ENCODE data around the gene CALD1.

Gene CALD1

DNA sequence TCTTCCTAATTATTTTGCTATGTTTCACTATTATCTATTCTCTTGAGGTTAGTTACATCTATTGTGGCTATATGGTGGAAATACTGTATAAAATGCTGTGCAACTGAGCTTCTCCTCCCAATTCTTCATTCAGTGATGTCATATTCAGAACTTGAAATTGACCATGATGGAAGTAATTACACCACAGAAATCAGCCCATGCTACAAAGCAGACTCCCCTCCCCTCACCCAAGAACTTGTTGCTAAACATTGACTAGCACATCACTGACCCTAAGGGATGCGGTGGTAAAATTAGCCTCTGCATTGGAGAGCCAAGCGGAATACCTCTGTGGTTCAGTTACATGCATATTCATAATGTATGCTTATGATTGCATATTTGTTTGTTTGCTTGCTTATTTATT is 8.8 kb downstream of the CALD1 start:
- peaks cover 4% of the 10 kb centered on the region for H3K27me3 Mint-ChIP-seq (ENCODE audit: low read depth)
- H3K36me3 Mint-ChIP-seq (ENCODE audit: low read depth), result no peaks in the 10 kb centered on the region
- H3K4me1 Mint-ChIP-seq (ENCODE audit: low read depth), result no peaks in the 10 kb centered on the region
- H3K9me3 Mint-ChIP-seq, result no peaks in the 10 kb centered on the region
- H3K27ac Mint-ChIP-seq, result no peak overlapping the region
- no peak overlapping the region for H3K4me3 Mint-ChIP-seq

GRCh38 chr7:134789967-134790685 is 10.7 kb downstream of the CALD1 start:
- Mint-ChIP-seq H3K4me3 (no peak overlapping the region), H3K4me1 (ENCODE audit: low read depth) (no peaks in the 10 kb centered on the region)

DNA sequence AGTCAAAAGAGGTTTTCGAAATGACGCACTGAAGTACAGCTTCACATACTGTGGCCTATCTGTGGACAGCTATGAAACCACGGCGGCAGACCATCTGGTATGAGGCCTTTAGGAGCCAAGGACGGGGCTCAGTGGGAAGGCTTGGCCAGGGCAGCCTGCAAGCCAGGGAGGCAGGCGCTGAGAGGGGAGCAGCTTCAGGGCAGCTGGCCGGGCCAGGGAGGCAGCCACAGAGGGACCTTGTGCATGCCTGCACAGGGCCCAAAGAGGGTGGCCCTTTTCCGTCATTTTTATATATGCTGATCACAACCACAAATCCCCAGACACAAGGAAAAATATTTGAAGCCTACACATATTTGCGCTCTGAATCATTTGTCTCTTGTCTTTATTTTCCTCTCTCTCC is 13.5 kb downstream of the CALD1 start:
- H3K36me3 Mint-ChIP-seq (ENCODE audit: low read depth), result peaks cover 4% of the 10 kb centered on the region
- peaks cover 6% of the 10 kb centered on the region for H3K9me3 Mint-ChIP-seq
- H3K4me1 Mint-ChIP-seq (ENCODE audit: low read depth), result no peaks in the 10 kb centered on the region
- no peak overlapping the region for H3K4me3 Mint-ChIP-seq
- H3K27me3 Mint-ChIP-seq (ENCODE audit: low read depth), result no peaks in the 10 kb centered on the region
- no peak overlapping the region for H3K27ac Mint-ChIP-seq

More at GRCh38 chr7:134789967-134790685, 10.7 kb downstream of the CALD1 start:
- peaks cover under 1% of the 10 kb centered on the region for H3K9me3 Mint-ChIP-seq
- H3K27ac Mint-ChIP-seq, result no peak overlapping the region
- peaks cover 4% of the 10 kb centered on the region for H3K27me3 Mint-ChIP-seq (ENCODE audit: low read depth)
- H3K36me3 Mint-ChIP-seq (ENCODE audit: low read depth), result no peaks in the 10 kb centered on the region

DNA sequence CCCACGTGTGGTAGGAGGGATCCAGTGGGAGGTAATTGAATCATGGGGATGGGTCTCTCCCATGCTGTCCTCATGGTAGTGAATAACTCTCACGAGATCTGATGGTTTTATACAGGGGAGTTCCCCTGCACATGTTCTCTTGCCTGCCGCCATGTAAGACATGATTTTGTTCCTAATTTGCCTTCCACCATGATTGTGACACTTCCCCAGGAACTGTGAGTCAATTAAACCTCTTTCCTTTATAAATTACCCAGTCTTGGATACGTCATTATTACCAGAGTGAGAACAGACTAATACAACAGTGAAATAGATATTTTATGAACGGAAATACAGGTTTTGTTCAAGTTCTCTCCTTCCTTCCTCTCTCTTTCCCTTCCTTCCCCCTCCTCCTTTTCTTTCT is 15.8 kb downstream of the CALD1 start:
- Mint-ChIP-seq H3K9me3 (peaks cover 6% of the 10 kb centered on the region), H3K4me1 (ENCODE audit: low read depth) (no peaks in the 10 kb centered on the region), H3K4me3 (no peak overlapping the region), H3K27ac (no peak overlapping the region), H3K36me3 (ENCODE audit: low read depth) (peaks cover 4% of the 10 kb centered on the region), H3K27me3 (ENCODE audit: low read depth) (no peaks in the 10 kb centered on the region)

DNA sequence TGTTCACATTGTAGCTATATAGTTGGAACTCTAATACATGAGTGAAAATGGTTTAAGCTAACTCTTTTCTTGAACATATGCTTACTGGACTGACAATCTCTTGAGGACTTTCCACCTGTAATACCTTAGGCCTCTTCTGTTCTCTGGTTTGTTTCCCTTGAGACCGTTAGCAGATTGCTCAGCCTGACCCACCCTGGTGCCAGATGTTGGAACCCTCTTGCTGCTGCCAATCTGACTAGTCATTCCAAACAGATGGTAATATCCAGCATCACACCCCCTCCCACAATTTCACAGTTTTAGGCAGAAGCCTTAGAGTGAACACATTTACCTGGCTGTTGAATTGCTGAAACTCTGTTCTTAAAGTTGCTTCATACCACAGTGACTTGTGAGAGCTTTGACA is 18.7 kb downstream of the CALD1 start:
- Mint-ChIP-seq H3K4me3 (no peak overlapping the region), H3K27me3 (ENCODE audit: low read depth) (no peaks in the 10 kb centered on the region), H3K9me3 (peaks cover 6% of the 10 kb centered on the region), H3K27ac (no peak overlapping the region), H3K4me1 (ENCODE audit: low read depth) (no peaks in the 10 kb centered on the region), H3K36me3 (ENCODE audit: low read depth) (peaks cover 4% of the 10 kb centered on the region)

DNA sequence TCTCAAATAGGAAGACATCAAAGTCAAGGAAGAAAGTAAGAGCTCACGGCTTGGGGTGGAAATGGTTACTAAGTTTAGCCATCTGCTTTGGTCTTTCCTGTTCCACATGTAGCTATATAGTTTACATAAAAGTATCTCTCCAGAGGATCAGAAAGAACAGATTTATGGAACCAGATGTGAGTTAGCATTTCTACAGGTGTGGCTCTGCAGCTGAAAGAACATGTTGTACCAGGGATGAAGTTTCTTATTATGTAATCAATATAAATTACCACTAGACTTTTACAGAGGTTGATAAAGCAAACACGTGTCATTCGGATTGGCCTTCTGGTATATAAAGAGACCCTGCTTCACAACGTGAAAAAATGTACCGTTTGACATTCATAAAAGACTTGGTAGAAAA is 19.9 kb downstream of the CALD1 start:
- no peak overlapping the region for H3K27ac Mint-ChIP-seq
- H3K36me3 Mint-ChIP-seq (ENCODE audit: low read depth), result peaks cover 4% of the 10 kb centered on the region
- H3K4me3 Mint-ChIP-seq, result no peak overlapping the region
- peaks cover 6% of the 10 kb centered on the region for H3K9me3 Mint-ChIP-seq
- no peaks in the 10 kb centered on the region for H3K27me3 Mint-ChIP-seq (ENCODE audit: low read depth)
- H3K4me1 Mint-ChIP-seq (ENCODE audit: low read depth), result no peaks in the 10 kb centered on the region

DNA sequence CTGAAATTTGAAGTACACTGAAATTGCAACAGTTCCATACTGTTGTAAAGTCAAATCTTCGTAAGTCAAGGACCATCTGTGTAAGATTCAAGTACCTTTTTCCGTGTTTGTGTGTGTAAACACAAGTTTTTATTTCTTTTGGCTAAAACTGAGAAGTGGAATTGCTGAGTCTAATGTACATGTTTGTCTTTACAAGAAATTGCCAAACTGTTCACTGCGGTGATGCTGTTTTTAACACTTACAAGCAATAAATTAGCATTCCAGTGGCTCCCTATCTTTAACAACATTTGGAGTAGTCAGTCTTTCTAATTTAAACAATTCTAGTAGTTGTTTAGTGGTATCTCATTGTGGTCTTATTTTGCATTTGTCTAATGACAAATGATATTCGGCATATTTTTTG is 23.3 kb downstream of the CALD1 start:
- H3K27ac Mint-ChIP-seq, result no peak overlapping the region
- H3K36me3 Mint-ChIP-seq (ENCODE audit: low read depth), result no peaks in the 10 kb centered on the region
- H3K9me3 Mint-ChIP-seq, result no peaks in the 10 kb centered on the region
- no peak overlapping the region for H3K4me3 Mint-ChIP-seq
- no peaks in the 10 kb centered on the region for H3K27me3 Mint-ChIP-seq (ENCODE audit: low read depth)
- H3K4me1 Mint-ChIP-seq (ENCODE audit: low read depth), result no peaks in the 10 kb centered on the region

- Mint-ChIP-seq H3K27ac (no peak overlapping the region), H3K27me3 (ENCODE audit: low read depth) (no peaks in the 10 kb centered on the region), H3K4me3 (no peak overlapping the region), H3K4me1 (ENCODE audit: low read depth) (no peaks in the 10 kb centered on the region), H3K36me3 (ENCODE audit: low read depth) (no peaks in the 10 kb centered on the region), H3K9me3 (no peaks in the 10 kb centered on the region)
Measured at GRCh38 chr7:134804351-134804750, 24.9 kb downstream of the CALD1 start.

DNA sequence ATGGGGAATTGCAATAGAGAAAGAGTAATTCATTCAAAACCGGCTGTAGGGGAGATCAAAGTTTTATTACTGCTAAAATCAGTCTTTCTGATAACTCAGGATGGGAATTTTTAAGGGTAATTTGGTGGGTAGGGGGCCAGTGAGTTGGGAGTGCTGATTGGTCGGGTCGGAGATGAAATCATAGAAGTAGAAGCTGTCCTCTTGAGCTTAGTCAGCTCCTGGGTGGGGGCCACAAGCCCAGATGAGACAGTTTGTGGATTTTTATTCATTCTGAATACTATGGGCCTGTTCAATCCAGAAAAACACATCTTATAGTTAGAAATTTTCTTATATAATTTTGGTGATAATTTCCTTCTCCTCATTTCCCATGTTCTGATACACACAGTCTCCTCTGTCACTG is 25.4 kb downstream of the CALD1 start:
- Mint-ChIP-seq H3K9me3 (no peaks in the 10 kb centered on the region), H3K36me3 (ENCODE audit: low read depth) (no peaks in the 10 kb centered on the region), H3K27me3 (ENCODE audit: low read depth) (no peaks in the 10 kb centered on the region), H3K4me3 (no peak overlapping the region), H3K4me1 (ENCODE audit: low read depth) (no peaks in the 10 kb centered on the region), H3K27ac (no peak overlapping the region)

GRCh38 chr7:134806197-134806596 is 26.8 kb downstream of the CALD1 start:
- Mint-ChIP-seq H3K4me3 (no peak overlapping the region), H3K27me3 (ENCODE audit: low read depth) (no peaks in the 10 kb centered on the region), H3K27ac (no peak overlapping the region)

GRCh38 chr7:134809616-134810015 is 30.2 kb downstream of the CALD1 start:
- no peaks in the 10 kb centered on the region for H3K4me1 Mint-ChIP-seq (ENCODE audit: low read depth)
- H3K27ac Mint-ChIP-seq, result no peak overlapping the region
- H3K27me3 Mint-ChIP-seq (ENCODE audit: low read depth), result no peaks in the 10 kb centered on the region
- H3K9me3 Mint-ChIP-seq, result no peaks in the 10 kb centered on the region
- no peaks in the 10 kb centered on the region for H3K36me3 Mint-ChIP-seq (ENCODE audit: low read depth)
- no peak overlapping the region for H3K4me3 Mint-ChIP-seq

More at GRCh38 chr7:134806197-134806596, 26.8 kb downstream of the CALD1 start:
- H3K9me3 Mint-ChIP-seq, result no peaks in the 10 kb centered on the region
- no peaks in the 10 kb centered on the region for H3K4me1 Mint-ChIP-seq (ENCODE audit: low read depth)
- no peaks in the 10 kb centered on the region for H3K36me3 Mint-ChIP-seq (ENCODE audit: low read depth)

DNA sequence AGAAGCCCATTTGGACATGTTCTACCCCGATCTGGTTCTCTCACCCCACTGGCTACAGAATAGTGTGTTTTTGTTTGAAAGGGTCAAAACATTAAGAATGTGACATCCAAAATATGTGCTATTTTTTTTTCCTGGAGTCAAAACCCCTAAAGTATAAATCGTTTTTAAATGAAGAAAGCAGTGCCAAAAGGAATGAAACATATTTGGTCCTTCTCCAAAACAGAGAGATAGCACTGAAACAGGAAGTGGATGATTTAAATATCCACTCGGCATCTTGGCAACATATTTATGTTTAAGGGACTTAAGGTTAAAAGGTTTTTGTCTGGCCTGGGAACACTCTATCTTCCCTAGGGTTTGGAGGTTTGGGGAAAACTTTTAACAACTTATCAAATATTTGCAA is 32.3 kb downstream of the CALD1 start:
- Mint-ChIP-seq H3K4me1 (ENCODE audit: low read depth) (no peaks in the 10 kb centered on the region), H3K4me3 (no peak overlapping the region), H3K36me3 (ENCODE audit: low read depth) (no peaks in the 10 kb centered on the region), H3K27ac (no peak overlapping the region), H3K27me3 (ENCODE audit: low read depth) (no peaks in the 10 kb centered on the region), H3K9me3 (no peaks in the 10 kb centered on the region)

- no peaks in the 10 kb centered on the region for H3K9me3 Mint-ChIP-seq
- H3K27ac Mint-ChIP-seq, result no peak overlapping the region
- H3K4me1 Mint-ChIP-seq (ENCODE audit: low read depth), result no peaks in the 10 kb centered on the region
Measured at GRCh38 chr7:134813663-134814396, 34.4 kb downstream of the CALD1 start.

DNA sequence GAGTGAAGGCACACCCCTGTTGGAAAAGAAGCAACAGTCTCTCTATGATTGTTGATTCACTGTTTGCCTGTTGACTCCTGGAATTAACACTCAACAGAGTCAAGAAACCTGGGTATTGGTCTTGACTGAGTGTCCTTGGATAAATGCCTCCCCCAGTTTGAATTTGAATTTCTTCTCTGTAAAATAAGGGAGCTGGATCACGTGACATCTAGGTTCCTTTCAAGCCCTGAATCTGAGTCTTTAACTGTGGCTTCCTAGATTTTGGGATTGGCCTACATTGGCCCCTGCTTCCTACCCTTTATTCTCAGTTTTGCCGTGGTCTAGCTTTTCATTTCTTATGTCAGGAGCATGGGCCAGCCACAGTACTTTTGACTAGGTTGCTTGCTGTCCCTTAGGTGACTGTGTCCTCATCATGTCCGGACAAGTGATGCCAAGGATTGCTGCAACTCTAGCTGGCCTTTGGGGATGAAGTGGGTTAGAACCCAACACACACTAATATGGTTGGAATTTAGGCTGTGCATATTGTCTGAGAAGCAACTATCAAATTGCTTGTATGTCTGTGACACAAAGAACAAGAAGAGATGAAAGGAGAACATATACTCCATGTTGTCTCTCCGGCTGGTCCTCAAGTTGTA is 35.4 kb downstream of the CALD1 start:
- Mint-ChIP-seq H3K27me3 (ENCODE audit: low read depth) (no peaks in the 10 kb centered on the region), H3K36me3 (ENCODE audit: low read depth) (no peaks in the 10 kb centered on the region)

More at GRCh38 chr7:134813663-134814396, 34.4 kb downstream of the CALD1 start:
- H3K27me3 Mint-ChIP-seq (ENCODE audit: low read depth), result no peaks in the 10 kb centered on the region
- no peaks in the 10 kb centered on the region for H3K36me3 Mint-ChIP-seq (ENCODE audit: low read depth)
- no peak overlapping the region for H3K4me3 Mint-ChIP-seq

More for the DNA sequence above, 35.4 kb downstream of the CALD1 start:
- H3K4me1 Mint-ChIP-seq (ENCODE audit: low read depth), result no peaks in the 10 kb centered on the region
- H3K27ac Mint-ChIP-seq, result no peak overlapping the region
- H3K4me3 Mint-ChIP-seq, result no peak overlapping the region
- H3K9me3 Mint-ChIP-seq, result no peaks in the 10 kb centered on the region
